HG03025 (cell line): ENCODE results near the gene IFNW1.
A peak's percentile ranks its signal among the peaks of the same experiment; 100 is the strongest.

ENCODE experiments used
- ATAC-seq: cut with Tn5 transposase; IDR thresholded peaks from one replicate; pipeline ENCODE4 v1.9.1; 2021; ENCODE audit warnings: mild to moderate bottlenecking, moderate library complexity; ENCODE audit not compliant: unreplicated experiment, low FRiP score

The IFNW1 gene

DNA sequence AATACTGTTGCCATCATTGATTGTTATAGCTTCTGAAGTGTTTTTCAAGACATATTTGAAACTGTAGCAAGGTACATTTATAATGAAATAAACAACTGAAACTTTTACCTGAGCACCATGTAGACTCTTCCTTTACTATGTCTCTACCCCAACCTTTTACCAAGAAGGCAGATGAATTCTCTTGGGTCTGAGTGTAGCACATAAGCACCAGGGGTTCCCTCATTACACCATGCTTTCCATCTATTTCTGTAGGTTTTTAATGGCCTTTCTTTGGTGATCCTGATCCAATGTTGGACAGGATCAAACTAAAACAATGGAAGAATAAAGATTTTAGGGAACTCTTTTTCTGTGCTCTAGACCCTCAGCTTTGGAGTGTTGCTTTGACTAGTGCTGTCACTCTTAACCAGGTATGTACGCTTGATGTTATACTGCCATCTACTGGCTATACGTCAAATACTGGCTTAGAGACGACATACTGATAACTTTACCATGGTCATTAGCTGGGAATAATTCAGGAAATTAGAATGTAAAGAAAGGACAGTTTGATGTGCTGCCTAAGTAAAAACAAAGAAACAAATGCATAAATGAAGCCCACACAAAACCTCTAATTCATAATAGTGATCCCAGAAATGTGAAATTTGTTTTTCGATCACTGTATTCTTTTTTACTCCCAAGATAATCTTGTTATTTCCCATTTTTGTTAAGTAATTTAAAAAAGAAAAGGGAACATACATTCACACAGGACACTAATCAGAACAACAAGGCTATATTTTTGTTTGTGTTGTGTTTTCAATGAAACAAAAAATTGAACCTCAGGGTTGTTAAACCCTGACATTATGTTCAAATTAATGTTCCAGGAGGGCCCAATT, 30.7 kb downstream of the IFNW1 start:
- ATAC-seq = peak; percentile 95

DNA sequence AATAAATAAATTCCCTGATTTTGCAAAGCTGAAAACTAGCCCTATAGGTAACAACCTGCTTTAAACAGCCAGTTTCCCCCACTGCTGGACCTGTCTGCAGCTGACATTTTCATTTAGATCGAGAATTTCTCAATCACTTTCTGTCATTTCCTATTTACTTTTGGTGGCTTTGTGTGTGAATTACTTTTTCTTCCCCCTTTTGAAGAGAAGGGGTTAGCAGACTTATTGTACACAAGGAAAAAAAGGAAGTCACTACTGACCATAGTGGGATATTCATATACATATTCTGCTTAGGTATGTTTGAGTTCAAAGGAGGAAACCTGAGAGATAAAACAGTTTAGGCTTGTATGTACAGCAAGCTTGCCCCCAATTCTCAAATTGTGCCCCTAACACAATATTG, 36.8 kb downstream of the IFNW1 start:
- ATAC-seq = no peak

DNA sequence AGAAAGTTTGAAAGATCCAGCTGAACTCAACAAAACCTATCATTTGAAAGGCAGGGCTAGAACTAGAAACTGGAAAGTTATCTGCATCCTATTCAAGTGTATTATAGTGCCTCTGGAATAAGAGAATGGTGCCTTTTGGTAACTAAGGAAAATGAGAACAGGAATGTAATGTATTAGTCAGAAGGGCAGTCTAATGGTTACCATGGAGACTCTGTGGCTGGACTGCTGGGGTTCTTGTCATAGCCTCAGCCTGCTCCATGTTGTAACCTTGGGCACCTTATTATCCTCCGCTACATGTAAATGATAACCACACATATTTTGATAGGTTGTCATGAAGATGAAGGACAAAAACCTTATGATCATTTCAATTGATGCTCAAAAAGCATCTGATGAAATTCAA, 39.3 kb downstream of the IFNW1 start:
- ATAC-seq = no peak

DNA sequence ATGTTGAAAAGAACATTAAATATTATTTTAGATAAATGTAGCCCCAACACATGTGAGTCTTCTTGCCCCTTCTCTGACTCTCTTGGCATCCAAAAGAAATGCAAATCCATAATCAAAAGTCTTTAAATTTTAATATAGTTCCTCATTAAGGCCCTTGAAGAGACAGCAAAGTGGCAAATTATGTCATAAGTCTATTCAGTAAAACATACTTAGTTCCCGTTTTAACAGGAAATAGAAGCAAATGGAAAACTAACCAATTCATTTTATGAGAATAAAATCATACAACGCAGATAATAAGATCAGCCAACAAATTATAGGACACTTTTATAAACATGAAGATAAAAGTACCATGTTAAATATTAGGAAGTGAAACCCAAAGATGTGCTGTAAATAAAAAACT, 43.8 kb downstream of the IFNW1 start:
- ATAC-seq = no peak

DNA sequence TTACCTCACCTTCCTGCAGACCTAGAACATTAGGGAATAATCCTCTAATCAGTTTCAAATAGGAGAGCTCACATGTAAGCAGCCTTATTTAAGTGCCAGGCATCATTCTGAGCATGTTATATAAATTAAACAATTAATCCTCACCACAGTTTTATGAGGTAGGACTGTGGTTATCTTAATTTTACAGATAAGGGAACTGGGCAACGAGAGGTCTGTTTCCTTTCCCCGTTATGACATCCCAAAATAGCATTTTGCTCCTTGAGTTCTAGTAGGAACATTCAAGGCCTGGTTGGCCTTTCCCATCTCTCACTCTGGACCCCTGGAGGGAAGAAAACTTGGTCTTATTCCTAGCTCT, 44.8 kb downstream of the IFNW1 start:
- ATAC-seq = no peak

DNA sequence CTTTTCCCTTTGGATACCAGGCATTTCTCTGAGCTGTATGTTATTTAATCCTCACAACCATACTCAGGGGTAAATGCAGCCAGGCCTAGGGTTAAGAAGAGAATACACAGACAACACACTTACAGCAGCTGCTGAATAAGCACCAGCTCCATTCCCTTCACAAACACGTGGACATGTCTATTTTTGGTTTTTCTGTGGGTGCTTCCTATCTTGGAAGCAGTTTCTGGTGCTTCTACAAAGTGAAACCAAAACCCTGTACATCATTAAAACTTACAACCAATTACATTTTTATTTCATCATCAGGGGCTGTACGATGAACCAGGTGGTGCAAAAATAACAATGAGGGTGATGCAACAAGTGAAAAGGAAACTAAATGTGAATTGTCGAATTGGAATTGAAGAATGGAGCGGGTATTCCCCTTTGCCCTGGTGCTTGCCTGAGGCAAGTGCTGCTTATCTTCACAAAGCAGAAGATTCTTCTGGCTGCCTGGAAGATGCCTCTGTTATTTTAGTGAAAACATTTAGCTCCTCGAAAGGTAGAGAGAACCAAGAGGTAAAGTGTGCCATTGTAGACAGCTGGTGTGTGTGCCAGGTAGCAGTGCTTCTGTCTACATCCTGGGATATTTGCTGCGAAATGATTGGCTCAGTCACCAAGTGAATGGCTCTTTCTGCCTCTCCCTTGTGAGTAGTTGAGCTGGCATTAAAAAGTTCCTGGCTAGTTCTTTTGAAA, 45.3 kb downstream of the IFNW1 start:
- no peak for ATAC-seq

DNA sequence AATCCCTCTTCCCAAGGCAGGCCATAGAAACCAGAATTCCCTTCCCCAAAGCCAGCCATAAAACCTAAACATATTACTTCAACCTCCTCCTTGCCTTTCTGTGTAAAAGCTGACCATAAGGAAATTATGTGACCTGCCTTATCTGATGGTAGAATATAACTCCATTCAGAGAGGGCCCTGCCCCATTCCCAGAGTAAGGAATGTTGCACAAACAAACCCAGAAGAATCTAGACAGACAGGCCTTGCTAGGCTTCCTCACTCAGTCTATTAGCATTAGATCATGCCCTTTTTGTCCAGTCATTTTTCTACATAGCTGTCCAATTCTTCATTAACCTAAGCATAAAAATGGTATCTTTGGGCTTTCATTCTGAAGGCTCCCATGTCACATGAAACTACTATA, 46.1 kb downstream of the IFNW1 start:
- no peak for ATAC-seq
